ENCODE results near the gene CD40LG.

DNA sequence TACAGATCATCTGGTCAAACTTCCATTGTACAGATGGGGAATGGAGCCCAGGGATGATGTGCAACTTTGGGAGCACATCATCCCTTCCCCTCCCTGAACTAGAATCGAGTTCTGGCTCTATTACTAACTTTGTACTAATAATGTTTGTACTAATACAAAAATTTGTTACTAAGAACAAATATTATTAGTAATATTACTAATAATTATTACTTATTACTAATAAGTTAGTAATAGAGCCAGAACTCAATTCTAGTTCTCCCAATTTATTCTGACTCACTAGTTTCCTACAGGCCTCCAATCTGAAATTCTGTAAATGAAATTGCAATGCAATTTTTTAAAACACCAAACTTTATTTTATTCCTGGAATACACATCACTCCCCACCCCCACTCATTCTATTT, 47.9 kb upstream of the CD40LG start:
- TF ChIP-seq, protein P1, sequence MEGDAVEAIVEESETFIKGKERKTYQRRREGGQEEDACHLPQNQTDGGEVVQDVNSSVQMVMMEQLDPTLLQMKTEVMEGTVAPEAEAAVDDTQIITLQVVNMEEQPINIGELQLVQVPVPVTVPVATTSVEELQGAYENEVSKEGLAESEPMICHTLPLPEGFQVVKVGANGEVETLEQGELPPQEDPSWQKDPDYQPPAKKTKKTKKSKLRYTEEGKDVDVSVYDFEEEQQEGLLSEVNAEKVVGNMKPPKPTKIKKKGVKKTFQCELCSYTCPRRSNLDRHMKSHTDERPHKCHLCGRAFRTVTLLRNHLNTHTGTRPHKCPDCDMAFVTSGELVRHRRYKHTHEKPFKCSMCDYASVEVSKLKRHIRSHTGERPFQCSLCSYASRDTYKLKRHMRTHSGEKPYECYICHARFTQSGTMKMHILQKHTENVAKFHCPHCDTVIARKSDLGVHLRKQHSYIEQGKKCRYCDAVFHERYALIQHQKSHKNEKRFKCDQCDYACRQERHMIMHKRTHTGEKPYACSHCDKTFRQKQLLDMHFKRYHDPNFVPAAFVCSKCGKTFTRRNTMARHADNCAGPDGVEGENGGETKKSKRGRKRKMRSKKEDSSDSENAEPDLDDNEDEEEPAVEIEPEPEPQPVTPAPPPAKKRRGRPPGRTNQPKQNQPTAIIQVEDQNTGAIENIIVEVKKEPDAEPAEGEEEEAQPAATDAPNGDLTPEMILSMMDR (IDR thresholded peaks at IDR 0.05; ENCODE audit: borderline replicate concordance, extremely low read depth, low read length, poor library complexity, severe bottlenecking): no peak
- TF ChIP-seq EZH2 (IDR thresholded peaks at IDR 0.05; ENCODE audit: borderline replicate concordance, low read depth, low read length, severe bottlenecking): no peak

Measured in DND-41 (cell line).